GM12878 (cell line): ENCODE data around the gene TBC1D1. TPM values are rescaled to one million over a fixed set of nuclear protein-coding genes. Genes with fewer than 3 reads are reported as not detected.

Source experiments
- BCL11A ChIP-seq: IDR thresholded peaks from 2 replicates; pipeline ENCODE4 v1.6.1; 2011; ENCODE audit warnings: low read depth, low read length
- BMI1 ChIP-seq: fragments of 450-650 bp; IDR thresholded peaks from 2 replicates; pipeline ENCODE4 v1.6.1; 2016; ENCODE audit warnings: mild to moderate bottlenecking, moderate library complexity, borderline replicate concordance
- CEBPB ChIP-seq, 2 experiments: fragments of 150-350 bp in 1 of 2; IDR thresholded peaks; 2 replicates each; pipeline ENCODE4 v1.6.1; 2012 to 2014; ENCODE audit warnings: low read depth in 2 of 2, low read length in 2 of 2, borderline replicate concordance in 1 of 2, inconsistent platforms in 1 of 2
- CHD4 ChIP-seq: fragments of 200-600 bp; sonication (generic); IDR thresholded peaks from 2 replicates; pipeline ENCODE4 v1.6.1; 2016; ENCODE audit warnings: mild to moderate bottlenecking
- CREB1 ChIP-seq: IDR thresholded peaks from 2 replicates; pipeline ENCODE4 v1.6.1; 2012; ENCODE audit warnings: low read depth, mild to moderate bottlenecking, inconsistent platforms
- E2F8 ChIP-seq: fragments of 450-650 bp; IDR thresholded peaks from 2 replicates; pipeline ENCODE4 v1.6.1; 2018; ENCODE audit warnings: mild to moderate bottlenecking, low read depth, moderate library complexity; ENCODE audit not compliant: partially characterized antibody
- EED ChIP-seq: sonication (generic); IDR thresholded peaks from 2 replicates; pipeline ENCODE4 v1.6.1; 2016; ENCODE audit warnings: antibody characterized with exemption, low read depth
- EZH2 ChIP-seq: IDR thresholded peaks from 2 replicates; pipeline ENCODE4 v1.6.1; 2012; ENCODE audit warnings: low read depth, mild to moderate bottlenecking, control low read depth, inconsistent platforms, low read length, borderline replicate concordance; ENCODE audit not compliant: control insufficient read depth
- GABPA ChIP-seq: IDR thresholded peaks from 2 replicates; pipeline ENCODE4 v1.6.1; 2014; ENCODE audit warnings: antibody characterized with exemption, low read depth, mild to moderate bottlenecking, inconsistent platforms
- HDAC2 ChIP-seq: fragments of 200-600 bp; sonication (generic); IDR thresholded peaks from 2 replicates; pipeline ENCODE4 v1.6.1; 2017
- IRF4 ChIP-seq: IDR thresholded peaks from 2 replicates; pipeline ENCODE4 v1.6.1; 2011; ENCODE audit warnings: low read depth, low read length
- JUNB ChIP-seq: IDR thresholded peaks from 2 replicates; pipeline ENCODE4 v1.6.1; 2016; ENCODE audit warnings: antibody characterized with exemption, mild to moderate bottlenecking
- KAT2A ChIP-seq: conservative IDR thresholded peaks from 2 replicates; pipeline ENCODE4 v1.6.1; 2011; ENCODE audit warnings: low read depth, low read length; ENCODE audit not compliant: control insufficient read depth
- KLF5 ChIP-seq: fragments of 450-650 bp; IDR thresholded peaks from 2 replicates; pipeline ENCODE4 v1.6.1; 2014; ENCODE audit warnings: mild to moderate bottlenecking; ENCODE audit not compliant: partially characterized antibody
- MAX ChIP-seq: IDR thresholded peaks from 2 replicates; pipeline ENCODE4 v1.6.1; 2012; ENCODE audit warnings: low read depth, low read length, improper control_type of control experiment
- MXI1 ChIP-seq: fragments of 150-350 bp; IDR thresholded peaks from 2 replicates; pipeline ENCODE4 v1.6.1; 2011; ENCODE audit warnings: low read depth, mild to moderate bottlenecking, inconsistent platforms, low read length, improper control_type of control experiment
- NBN ChIP-seq: fragments of 450-650 bp; IDR thresholded peaks from 2 replicates; pipeline ENCODE4 v1.6.1; 2016
- NFIC ChIP-seq: IDR thresholded peaks from 2 replicates; pipeline ENCODE4 v1.6.1; 2012; ENCODE audit warnings: low read depth, mild to moderate bottlenecking, inconsistent platforms, low read length, moderate library complexity
- PAX5 ChIP-seq: IDR thresholded peaks from 2 replicates; pipeline ENCODE4 v1.6.1; 2011; ENCODE audit warnings: low read depth, low read length, borderline replicate concordance
- RB1 ChIP-seq: fragments of 450-650 bp; formaldehyde crosslinking; IDR thresholded peaks from 2 replicates; pipeline ENCODE4 v1.6.1; 2017; ENCODE audit warnings: mild to moderate bottlenecking, borderline replicate concordance
- SREBF2 ChIP-seq: IDR thresholded peaks from 2 replicates; pipeline ENCODE4 v1.6.1; 2012; ENCODE audit warnings: mild to moderate bottlenecking, low read length
- STAT1 ChIP-seq: fragments of 450-650 bp; conservative IDR thresholded peaks from 2 replicates; pipeline ENCODE4 v1.6.1; 2014; ENCODE audit warnings: antibody characterized with exemption, mild to moderate bottlenecking
- SUZ12 ChIP-seq: fragments of 200-600 bp; sonication (generic); IDR thresholded peaks from one replicate; pipeline ENCODE4 v1.6.1; 2018; ENCODE audit warnings: antibody characterized with exemption, mild to moderate bottlenecking; ENCODE audit not compliant: unreplicated experiment
- TAF1 ChIP-seq: IDR thresholded peaks from 2 replicates; pipeline ENCODE4 v1.6.1; 2011; ENCODE audit warnings: mild to moderate bottlenecking, low read depth, low read length, borderline replicate concordance
- USF2 ChIP-seq: IDR thresholded peaks from 2 replicates; pipeline ENCODE4 v1.6.1; 2011; ENCODE audit warnings: low read depth, low read length, improper control_type of control experiment, borderline replicate concordance
- ZNF592 ChIP-seq: fragments of 450-650 bp; IDR thresholded peaks from 2 replicates; pipeline ENCODE4 v1.6.1; 2017; ENCODE audit warnings: mild to moderate bottlenecking, moderate library complexity
- polyA plus RNA-seq, 11 experiments: library from polyadenylated mRNA; depleted of rRNA in 4 of 11; unstranded in 6 of 11; stranded (reverse) in 5 of 11; fragments of >200 nt; fragmentation: Nextera tagmentation in 4 of 11; fragmentation: Illumina TruSeq in 1 of 11; extraction: Ambion mirVana in 4 of 11; extraction: Trizol in 1 of 11; gene quantifications; 1 replicate in 1 of 11; 2 replicates in 10 of 11; pipeline versions ENCODE4 v1.2.1 to v1.2.3, GENCODE V29; 2011 to 2016; ENCODE audit warnings: inconsistent platforms in 2 of 11, missing spikeins in 2 of 11, low read depth in 1 of 11
- total RNA-seq, 4 experiments: library from RNA; depleted of rRNA in 3 of 4; stranded (reverse); fragments of >200 nt in 3 of 4; fragmentation: Illumina TruSeq in 1 of 4; extraction: Trizol in 1 of 4; gene quantifications; 2 replicates each; pipeline versions ENCODE4 v1.2.1 to v1.2.3, GENCODE V29; 2013 to 2021

The TBC1D1 gene
- total and polyA plus RNA-seq, 10 of the 15 experiments (the other 5 are each of a cell fraction or from before 2014, with no cell fraction given): 5.3 to 102 (median 57.8) TPM

DNA sequence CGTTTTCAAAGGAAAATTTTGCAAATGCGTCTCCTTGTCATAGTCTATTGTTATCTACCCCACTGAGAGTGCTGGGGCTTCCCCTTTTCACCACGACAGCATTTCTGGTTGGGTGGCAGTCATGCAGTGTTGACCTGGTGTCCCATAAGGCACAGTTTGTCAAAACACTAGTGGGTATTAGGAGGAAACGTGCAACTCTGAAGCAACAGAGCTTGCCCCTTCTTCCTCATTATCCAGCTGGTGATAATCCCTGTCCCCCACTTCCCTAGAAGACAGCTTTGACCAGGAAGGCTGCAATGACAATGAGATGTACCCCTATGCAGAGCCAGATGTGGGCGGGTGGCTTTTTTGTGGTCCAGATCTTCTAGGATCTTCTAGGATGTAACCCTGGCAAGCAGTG lies 1.8 kb downstream of the TBC1D1 start (continued):
- no peak for TF ChIP-seq E2F8
- no peak for TF ChIP-seq SREBF2
- no peak; the same call in 1 of the 2 replicates for TF ChIP-seq BMI1
- TF ChIP-seq NFIC: no peak
- peak; percentile 34; the same call in 1 of the 2 replicates for TF ChIP-seq MAX
- no peak for TF ChIP-seq NBN
- no peak for TF ChIP-seq GABPA
- TF ChIP-seq EZH2: no peak
- no peak for TF ChIP-seq KLF5
- TF ChIP-seq PAX5: peak; percentile 77; the same call in 1 of the 2 replicates
- TF ChIP-seq JUNB: no peak
- TF ChIP-seq CEBPB (IDR thresholded peaks at IDR 0.05; ENCODE audit: borderline replicate concordance in 1 of 2, low read depth in 2 of 2, low read length in 2 of 2): no peak; a peak in 1 of 4 replicates
- no peak for TF ChIP-seq CHD4
- TF ChIP-seq BCL11A: 0 out of 2 replicates have a peak, but pooled peaks have one; percentile 5
- TF ChIP-seq ZNF592: no peak
- no peak for TF ChIP-seq SUZ12
- TF ChIP-seq EED: 0 out of 2 replicates have a peak, but pooled peaks have one; percentile 49
- no peak for TF ChIP-seq HDAC2
- peak; percentile 22; the same call in 1 of the 2 replicates for TF ChIP-seq IRF4
- 0 out of 2 replicates have a peak, but pooled peaks have one; percentile 6 for TF ChIP-seq TAF1
- TF ChIP-seq USF2: no peak
- no peak for TF ChIP-seq KAT2A
- no peak for TF ChIP-seq RB1
- TF ChIP-seq MXI1: peak; percentile 32; the same call in 1 of the 2 replicates
- no peak for TF ChIP-seq CREB1
- TF ChIP-seq STAT1: no peak
